K562 (cell line): ENCODE results near the gene DNAJC2. TPM values are rescaled to one million over a fixed set of nuclear protein-coding genes. Genes with fewer than 3 reads are reported as not detected.

Source experiments
- CEBPB ChIP-seq: fragments of 450-650 bp; IDR thresholded peaks from 2 replicates; pipeline ENCODE4 v1.6.1; 2016; ENCODE audit warnings: missing genetic modification characterization, missing compliant biosample characterization
- CXXC5 ChIP-seq: fragments of 250-450 bp; sonication (Bioruptor Pico); IDR thresholded peaks from 2 replicates; pipeline ENCODE4 v1.8.0; 2022; ENCODE audit warnings: inconsistent platforms, mild to moderate bottlenecking, moderate library complexity
- FOSL1 ChIP-seq: fragments of 200-800 bp; sonication (Bioruptor generic); conservative IDR thresholded peaks from 2 replicates; pipeline ENCODE4 v1.6.1; 2016; ENCODE audit warnings: missing genetic modification characterization, missing compliant biosample characterization
- MXI1 ChIP-seq: IDR thresholded peaks from 2 replicates; pipeline ENCODE4 v1.6.1; 2011; ENCODE audit warnings: low read depth, mild to moderate bottlenecking, improper control_type of control experiment, low read length
- NEUROD1 ChIP-seq: fragments of 150-350 bp; IDR thresholded peaks from 2 replicates; pipeline ENCODE4 v1.6.1; 2014; ENCODE audit warnings: borderline replicate concordance, low read length, low read depth; ENCODE audit not compliant: partially characterized antibody
- PCBP1 ChIP-seq: fragments of 200-400 bp; formaldehyde crosslinking; IDR thresholded peaks from 2 replicates; pipeline ENCODE4 v1.6.1; 2018; ENCODE audit warnings: mild to moderate bottlenecking, low read depth, low read length; ENCODE audit not compliant: poor library complexity, severe bottlenecking
- PTRF ChIP-seq: fragments of 450-650 bp; IDR thresholded peaks from 2 replicates; pipeline ENCODE4 v1.6.1; 2016; ENCODE audit warnings: mild to moderate bottlenecking, missing genetic modification characterization, missing compliant biosample characterization
- SREBF1 ChIP-seq: fragments of 150-350 bp; IDR thresholded peaks from 2 replicates; pipeline ENCODE4 v1.6.1; 2014; ENCODE audit warnings: antibody characterized with exemption, low read depth, low read length, borderline replicate concordance
- TCFL5 ChIP-seq: fragments of 250-450 bp; sonication (Bioruptor Pico); conservative IDR thresholded peaks from 2 replicates; pipeline ENCODE4 v1.6.1; 2021; ENCODE audit warnings: mild to moderate bottlenecking, moderate library complexity, matching md5 sums
- TRIM24 ChIP-seq, 2 experiments: fragments of 450-650 bp; IDR thresholded peaks; 2 replicates each; pipeline ENCODE4 v1.6.1; 2016
- ZNF184 ChIP-seq: sonication (generic); formaldehyde crosslinking; IDR thresholded peaks from 2 replicates; pipeline ENCODE4 v1.5.0; 2020; ENCODE audit warnings: missing genetic modification reagents
- polyA plus RNA-seq, 8 experiments: library from polyadenylated mRNA; depleted of rRNA in 4 of 8; stranded (reverse) in 5 of 8; unstranded in 3 of 8; fragments of >200 nt; fragmentation: Nextera tagmentation in 2 of 8; fragmentation: Illumina TruSeq in 1 of 8; extraction: Ambion mirVana in 2 of 8; extraction: Trizol in 1 of 8; gene quantifications; 2 replicates each; pipeline versions ENCODE4 v1.2.1 to v1.2.3, GENCODE V29; 2011 to 2014; ENCODE audit warnings: inconsistent platforms in 1 of 8, missing spikeins in 1 of 8
- total RNA-seq, 7 experiments: library from RNA; depleted of rRNA in 6 of 7; stranded (reverse); fragments of >200 nt in 6 of 7; fragmentation: Illumina TruSeq in 2 of 7; extraction: Trizol in 2 of 7; gene quantifications; 2 replicates each; pipeline versions ENCODE4 v1.2.1 to v1.2.3, GENCODE V29; 2011 to 2021; ENCODE audit warnings: low replicate concordance in 1 of 7
- TF ChIP-seq, protein P1 (sequence below): fragments of 450-650 bp; formaldehyde crosslinking; IDR thresholded peaks from 2 replicates; pipeline ENCODE4 v1.4.0; 2020; ENCODE audit warnings: mild to moderate bottlenecking, moderate library complexity
- TF ChIP-seq, protein P2 (sequence below), 2 experiments: fragments of 450-650 bp; IDR thresholded peaks; 2 replicates each; pipeline ENCODE4 v1.6.1; 2016; ENCODE audit warnings: mild to moderate bottlenecking in 2 of 2, borderline replicate concordance in 1 of 2, low read depth in 1 of 2, moderate library complexity in 1 of 2

The DNAJC2 gene
- total and polyA plus RNA-seq, 9 of the 15 experiments (the other 6 are each of a cell fraction or from before 2014, with no cell fraction given), result 40.2 to 157 (median 92.1) TPM

DNA sequence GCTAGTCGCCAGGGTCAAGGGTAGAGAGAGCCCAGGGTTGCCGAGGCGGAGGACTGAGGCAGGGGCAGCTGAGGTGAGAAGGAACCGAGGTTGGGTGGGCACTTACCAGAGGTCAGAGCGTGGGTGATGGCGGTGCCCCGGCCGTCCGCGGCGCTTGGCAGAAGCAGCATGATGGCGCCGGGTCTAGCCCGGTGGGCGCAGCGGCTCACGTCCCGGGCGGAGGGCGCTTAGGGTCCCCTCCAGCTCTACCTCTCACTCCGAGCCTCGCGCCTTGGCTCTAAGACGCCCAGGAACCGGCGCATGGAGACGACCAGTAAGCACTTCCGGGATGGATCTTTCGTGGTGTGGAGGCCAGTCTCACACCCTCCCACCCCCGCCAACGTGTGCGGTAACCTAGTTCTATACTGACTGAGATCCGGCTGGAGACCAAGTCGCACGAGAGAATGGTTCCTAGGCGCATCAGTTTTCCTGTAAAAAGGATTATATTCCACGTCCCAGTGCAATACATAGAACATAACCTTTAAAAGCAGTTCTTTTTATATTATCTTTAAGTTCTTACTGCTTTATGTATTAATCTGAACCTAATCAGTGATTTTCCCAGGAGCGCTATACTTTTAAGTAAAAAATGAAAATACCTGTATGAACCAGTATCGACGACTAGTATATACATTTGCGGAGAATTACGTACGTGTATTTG is at the start of gene DNAJC2 (continued):
- TF ChIP-seq MXI1 (peak; percentile 96), FOSL1 (tag) (peak; percentile 55), PTRF (no peak), ZNF184 (CRISPR knock-in tag) (no peak), CEBPB (tag) (no peak), PCBP1 (no peak), CXXC5 (peak; percentile 88), TCFL5 (CRISPR knock-in tag) (no peak), SREBF1 (0 out of 2 replicates have a peak, but pooled peaks have one; percentile 32), TRIM24 (IDR thresholded peaks at IDR 0.05) (peak in 1 of 2 experiments; percentile 97; a peak in 2 of 4 replicates), NEUROD1 (peak; percentile 90)
- TF ChIP-seq, protein P1, sequence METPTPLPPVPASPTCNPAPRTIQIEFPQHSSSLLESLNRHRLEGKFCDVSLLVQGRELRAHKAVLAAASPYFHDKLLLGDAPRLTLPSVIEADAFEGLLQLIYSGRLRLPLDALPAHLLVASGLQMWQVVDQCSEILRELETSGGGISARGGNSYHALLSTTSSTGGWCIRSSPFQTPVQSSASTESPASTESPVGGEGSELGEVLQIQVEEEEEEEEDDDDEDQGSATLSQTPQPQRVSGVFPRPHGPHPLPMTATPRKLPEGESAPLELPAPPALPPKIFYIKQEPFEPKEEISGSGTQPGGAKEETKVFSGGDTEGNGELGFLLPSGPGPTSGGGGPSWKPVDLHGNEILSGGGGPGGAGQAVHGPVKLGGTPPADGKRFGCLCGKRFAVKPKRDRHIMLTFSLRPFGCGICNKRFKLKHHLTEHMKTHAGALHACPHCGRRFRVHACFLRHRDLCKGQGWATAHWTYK (CRISPR knock-in tag), result peak; percentile 70; the same call in 1 of the 2 replicates
- TF ChIP-seq, protein P2, sequence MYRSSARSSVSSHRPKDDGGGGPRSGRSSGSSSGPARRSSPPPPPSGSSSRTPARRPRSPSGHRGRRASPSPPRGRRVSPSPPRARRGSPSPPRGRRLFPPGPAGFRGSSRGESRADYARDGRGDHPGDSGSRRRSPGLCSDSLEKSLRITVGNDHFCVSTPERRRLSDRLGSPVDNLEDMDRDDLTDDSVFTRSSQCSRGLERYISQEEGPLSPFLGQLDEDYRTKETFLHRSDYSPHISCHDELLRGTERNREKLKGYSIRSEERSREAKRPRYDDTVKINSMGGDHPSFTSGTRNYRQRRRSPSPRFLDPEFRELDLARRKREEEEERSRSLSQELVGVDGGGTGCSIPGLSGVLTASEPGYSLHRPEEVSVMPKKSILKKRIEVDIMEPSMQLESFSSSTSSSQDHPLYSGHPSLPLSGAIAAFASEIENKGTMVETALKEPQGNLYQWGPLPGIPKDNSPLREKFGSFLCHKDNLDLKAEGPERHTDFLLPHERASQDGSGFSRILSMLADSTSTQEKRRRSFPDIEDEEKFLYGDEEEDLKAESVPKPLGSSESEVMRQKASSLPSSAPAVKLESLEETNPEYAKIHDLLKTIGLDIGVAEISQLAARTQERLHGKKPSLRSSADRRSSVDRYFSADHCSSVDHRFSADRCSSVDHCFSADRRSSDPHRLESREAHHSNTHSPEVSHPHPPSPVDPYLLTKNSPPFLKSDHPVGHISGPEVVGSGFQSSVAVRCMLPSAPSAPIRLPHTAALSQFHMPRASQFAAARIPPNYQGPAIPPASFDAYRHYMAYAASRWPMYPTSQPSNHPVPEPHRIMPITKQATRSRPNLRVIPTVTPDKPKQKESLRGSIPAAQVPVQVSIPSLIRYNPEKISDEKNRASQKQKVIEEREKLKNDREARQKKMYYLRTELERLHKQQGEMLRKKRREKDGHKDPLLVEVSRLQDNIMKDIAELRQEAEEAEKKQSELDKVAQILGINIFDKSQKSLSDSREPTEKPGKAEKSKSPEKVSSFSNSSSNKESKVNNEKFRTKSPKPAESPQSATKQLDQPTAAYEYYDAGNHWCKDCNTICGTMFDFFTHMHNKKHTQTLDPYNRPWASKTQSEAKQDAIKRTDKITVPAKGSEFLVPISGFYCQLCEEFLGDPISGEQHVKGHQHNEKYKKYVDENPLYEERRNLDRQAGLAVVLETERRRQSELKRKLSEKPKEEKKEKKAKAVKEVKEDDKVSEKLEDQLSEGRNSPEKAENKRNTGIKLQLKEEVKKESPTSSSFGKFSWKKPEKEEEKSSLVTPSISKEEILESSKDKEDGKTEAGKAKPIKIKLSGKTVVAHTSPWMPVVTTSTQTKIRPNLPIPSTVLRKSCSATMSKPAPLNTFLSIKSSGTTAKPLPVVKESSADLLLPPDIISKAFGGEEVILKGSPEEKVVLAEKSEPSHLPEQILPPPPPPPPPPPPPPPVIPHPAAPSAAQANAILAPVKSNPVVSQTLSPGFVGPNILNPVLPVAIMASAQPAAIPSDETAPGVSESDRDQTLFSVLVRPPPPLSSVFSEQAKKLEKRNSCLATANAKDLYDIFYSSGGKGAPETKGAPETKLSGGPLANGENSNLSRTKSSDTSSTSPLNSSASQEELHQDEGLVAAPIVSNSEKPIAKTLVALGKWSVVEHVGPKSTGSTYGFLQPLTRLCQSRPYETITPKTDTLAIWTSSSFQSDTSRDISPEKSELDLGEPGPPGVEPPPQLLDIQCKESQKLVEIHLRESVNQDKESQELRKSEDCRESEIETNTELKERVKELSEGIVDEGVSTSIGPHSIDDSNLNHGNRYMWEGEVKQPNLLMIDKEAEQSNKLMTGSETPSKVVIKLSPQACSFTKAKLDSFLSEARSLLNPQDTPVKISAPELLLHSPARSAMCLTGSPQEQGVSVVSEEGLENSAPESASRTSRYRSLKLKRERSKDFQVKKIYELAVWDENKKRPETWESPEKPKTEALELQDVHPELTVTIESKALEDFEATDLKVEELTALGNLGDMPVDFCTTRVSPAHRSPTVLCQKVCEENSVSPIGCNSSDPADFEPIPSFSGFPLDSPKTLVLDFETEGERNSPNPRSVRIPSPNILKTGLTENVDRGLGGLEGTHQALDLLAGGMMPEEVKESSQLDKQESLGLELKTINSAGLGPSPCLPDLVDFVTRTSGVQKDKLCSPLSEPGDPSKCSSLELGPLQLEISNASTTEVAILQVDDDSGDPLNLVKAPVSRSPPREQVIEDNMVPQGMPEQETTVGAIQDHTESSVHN (IDR thresholded peaks at IDR 0.05; ENCODE audit: borderline replicate concordance in 1 of 2, low read depth in 1 of 2), result peak in 1 of 2 experiments; percentile 69; a peak in 1 of 4 replicates
